Common myeloid progenitor, CD34-positive (primary cell): ENCODE measurements around the gene VEGFD.

Source experiments
- CTCF ChIA-PET: fragments of 350-600 bp; sonication (Branson Sonifier 250); formaldehyde crosslinking; loops from one replicate; lab custom pipeline; 2021; ENCODE audit warnings: antibody characterized with exemption; lab: Charles Lee
- POLR2A ChIA-PET: fragments of 350-600 bp; sonication (Branson Sonifier 250); formaldehyde crosslinking; loops from one replicate; lab custom pipeline; 2021; ENCODE audit warnings: antibody characterized with exemption; lab: Charles Lee
- DNase-seq, 3 donors: peaks; one replicate each; pipeline versions ENCODE4 v3.0.0 to v3.0.0-alpha.2; 2013
- H3K27ac ChIP-seq, 2 experiments: 1 replicate in 1 of 2; 2 replicates in 1 of 2; pipeline ENCODE4 v1.7.0; 2013; ENCODE audit warnings: inconsistent platforms in 2 of 2, low read length in 2 of 2, mild to moderate bottlenecking in 2 of 2, low read depth in 1 of 2, moderate library complexity in 1 of 2; ENCODE audit not compliant: severe bottlenecking in 2 of 2, insufficient read depth in 1 of 2, poor library complexity in 1 of 2
- H3K27me3 ChIP-seq, 5 experiments: replicated peaks in 2 of 5; 1 replicate in 3 of 5; 2 replicates in 2 of 5; pipeline versions ENCODE4 v1.6.1 to v1.7.0; 2013; ENCODE audit warnings: low read length in 4 of 5, mild to moderate bottlenecking in 2 of 5, moderate library complexity in 2 of 5, inconsistent platforms in 1 of 5; ENCODE audit not compliant: insufficient read depth in 5 of 5, control insufficient read depth in 4 of 5
- H3K36me3 ChIP-seq, 4 experiments: 1 replicate in 2 of 4; 2 replicates in 2 of 4; pipeline versions ENCODE4 v1.6.1 to v1.7.0; 2013; ENCODE audit warnings: low read length in 3 of 4, control low read depth in 1 of 4, mild to moderate bottlenecking in 1 of 4; ENCODE audit not compliant: control insufficient read depth in 4 of 4, insufficient read depth in 4 of 4
- H3K4me1 ChIP-seq, 4 experiments: 1 replicate in 3 of 4; 2 replicates in 1 of 4; pipeline versions ENCODE4 v1.6.1 to v1.7.1; 2013; ENCODE audit warnings: low read length in 3 of 4, mild to moderate bottlenecking in 3 of 4, control low read depth in 1 of 4, inconsistent platforms in 1 of 4, moderate library complexity in 1 of 4; ENCODE audit not compliant: control insufficient read depth in 4 of 4, insufficient read depth in 4 of 4; ENCODE audit errors: control extremely low read depth in 1 of 4
- H3K4me3 ChIP-seq, 7 experiments: 1 replicate in 4 of 7; 2 replicates in 3 of 7; pipeline versions ENCODE4 v1.5.1 to v1.7.0; 2013; ENCODE audit warnings: mild to moderate bottlenecking in 7 of 7, low read length in 6 of 7, moderate library complexity in 6 of 7, inconsistent platforms in 2 of 7, low read depth in 2 of 7, control low read depth in 1 of 7; ENCODE audit not compliant: insufficient read depth in 4 of 7, control insufficient read depth in 1 of 7; ENCODE audit errors: extremely low read depth in 1 of 7
- H3K9me3 ChIP-seq, 5 experiments: 1 replicate in 4 of 5; 2 replicates in 1 of 5; pipeline versions ENCODE4 v1.6.1 to v1.7.1; 2013; ENCODE audit warnings: low read length in 4 of 5, mild to moderate bottlenecking in 2 of 5, inconsistent platforms in 1 of 5, low read depth in 1 of 5, moderate library complexity in 1 of 5; ENCODE audit not compliant: control insufficient read depth in 4 of 5, insufficient read depth in 2 of 5; ENCODE audit errors: control extremely low read depth in 1 of 5
- WGBS: methylation state at CpG from one replicate; pipeline ENCODE4 v1.1.5; 2013; ENCODE audit not compliant: insufficient coverage; 5-methylcytosine and 5-hydroxymethylcytosine counted together

Gene VEGFD

GRCh38 chrX:15399962-15400391 lies 15.8 kb upstream of the VEGFD start:
- WGBS, result 80% methylated on average over 2 of the region's 3 CpGs

GRCh38 chrX:15398874-15399273 lies 14.7 kb upstream of the VEGFD start:
- peaks cover 0 to 8% (median 0%) of the 10 kb centered on the region in 5 experiments for H3K27me3 ChIP-seq
- no peaks in the 10 kb centered on the region for H3K36me3 ChIP-seq
- no peak overlapping the region for H3K4me3 ChIP-seq
- no peak for DNase-seq
- H3K9me3 ChIP-seq, result no peaks in the 10 kb centered on the region
- no peaks in the 10 kb centered on the region for H3K4me1 ChIP-seq
- ChIA-PET CTCF (no interaction called here), POLR2A (no interaction called here)
- H3K27ac ChIP-seq, result no peak overlapping the region

More at GRCh38 chrX:15399962-15400391, 15.8 kb upstream of the VEGFD start:
- Histone ChIP-seq H3K9me3 (no peaks in the 10 kb centered on the region), H3K27me3 (peaks cover 0 to 6% (median 0%) of the 10 kb centered on the region in 5 experiments), H3K36me3 (no peaks in the 10 kb centered on the region), H3K27ac (no peak overlapping the region), H3K4me1 (peaks cover 0 to 9% (median 5%) of the 10 kb centered on the region in 4 experiments), H3K4me3 (no peak overlapping the region)
- ChIA-PET CTCF (no interaction called here), POLR2A (no interaction called here)
- DNase-seq, result no peak

GRCh38 chrX:15395789-15396188 lies 11.6 kb upstream of the VEGFD start:
- Histone ChIP-seq H3K27ac (no peak overlapping the region), H3K4me1 (no peaks in the 10 kb centered on the region), H3K27me3 (peaks cover 0 to 13% (median 0%) of the 10 kb centered on the region in 5 experiments), H3K9me3 (no peaks in the 10 kb centered on the region), H3K4me3 (no peak overlapping the region), H3K36me3 (no peaks in the 10 kb centered on the region)
- POLR2A ChIA-PET, result no interaction called here
- 80% methylated on average over 2 of the region's 2 CpGs for WGBS
- DNase-seq, result no peak
- CTCF ChIA-PET, result no interaction called here

- Histone ChIP-seq H3K27ac (no peak overlapping the region), H3K27me3 (peaks cover 0 to 13% (median 0%) of the 10 kb centered on the region in 5 experiments), H3K4me3 (no peak overlapping the region), H3K4me1 (no peaks in the 10 kb centered on the region), H3K9me3 (no peaks in the 10 kb centered on the region), H3K36me3 (no peaks in the 10 kb centered on the region)
- POLR2A ChIA-PET, result no interaction called here
- WGBS, result 30% methylated on average over 2 of the region's 4 CpGs
- DNase-seq, result no peak
- CTCF ChIA-PET, result no interaction called here
These were observed 7.6 kb upstream of the VEGFD start for GRCh38 chrX:15391850-15392249.

GRCh38 chrX:15382813-15383212 lies 1.4 kb downstream of the VEGFD start:
- CTCF ChIA-PET, result interaction anchor here (0.6 to 3.9 kb wide), 5 partner anchors 24 to 619 kb away, joined by 3 to 23 read pairs (median 3); no protein-coding TSS in a partner anchor

GRCh38 chrX:15376956-15377355 lies 7.3 kb downstream of the VEGFD start:
- ChIA-PET POLR2A (no interaction called here), CTCF (no interaction called here)
- no peaks in the 10 kb centered on the region for H3K4me1 ChIP-seq
- no peak for DNase-seq
- H3K9me3 ChIP-seq, result no peaks in the 10 kb centered on the region
- no peaks in the 10 kb centered on the region for H3K36me3 ChIP-seq
- no peak overlapping the region for H3K27ac ChIP-seq
- no peak overlapping the region for H3K4me3 ChIP-seq
- no CpG with 5 or more reads among the region's 1 CpG for WGBS
- H3K27me3 ChIP-seq, result peaks cover 0 to 10% (median 0%) of the 10 kb centered on the region in 5 experiments

More at GRCh38 chrX:15382813-15383212, 1.4 kb downstream of the VEGFD start:
- H3K4me1 ChIP-seq, result no peaks in the 10 kb centered on the region
- no peak overlapping the region for H3K27ac ChIP-seq
- peaks cover 0 to 16% (median 0%) of the 10 kb centered on the region in 5 experiments for H3K27me3 ChIP-seq
- 19% methylated on average over 3 of the region's 8 CpGs for WGBS
- no peak overlapping the region for H3K4me3 ChIP-seq
- peak in 2 of 3 donors; percentile 5 to 14 for DNase-seq
- H3K9me3 ChIP-seq, result no peaks in the 10 kb centered on the region
- POLR2A ChIA-PET, result no interaction called here
- no peaks in the 10 kb centered on the region for H3K36me3 ChIP-seq

GRCh38 chrX:15373976-15374375 lies 10.2 kb downstream of the VEGFD start:
- POLR2A ChIA-PET, result no interaction called here

More at GRCh38 chrX:15373976-15374375, 10.2 kb downstream of the VEGFD start:
- WGBS, result 100% methylated on average over 1 of the region's 3 CpGs
- Histone ChIP-seq H3K27ac (no peak overlapping the region), H3K27me3 (peaks cover 0 to 18% (median 0%) of the 10 kb centered on the region in 5 experiments), H3K4me3 (no peak overlapping the region), H3K4me1 (no peaks in the 10 kb centered on the region), H3K36me3 (no peaks in the 10 kb centered on the region), H3K9me3 (no peaks in the 10 kb centered on the region)
- CTCF ChIA-PET, result no interaction called here
- no peak for DNase-seq
